Fibroblast of skin of abdomen (primary cell): ENCODE measurements around the gene SOX3.

ENCODE experiments used
- DNase-seq: peaks from one replicate; pipeline ENCODE4 v3.0.0-alpha.2; 2013

The SOX3 gene

GRCh38 chrX:140495739-140496138, 9.1 kb downstream of the SOX3 start:
- DNase-seq = no peak

GRCh38 chrX:140492066-140492994, 12.5 kb downstream of the SOX3 start:
- DNase-seq = no peak

GRCh38 chrX:140480765-140481164, 24.1 kb downstream of the SOX3 start:
- DNase-seq = no peak

GRCh38 chrX:140477987-140478386, 26.9 kb downstream of the SOX3 start:
- no peak for DNase-seq

- DNase-seq = no peak
These were observed 29.8 kb downstream of the SOX3 start for GRCh38 chrX:140475025-140475424.

- peak; percentile 2 for DNase-seq
These were observed 37.7 kb downstream of the SOX3 start for GRCh38 chrX:140467211-140467610.
